NT2/D1 (cell line): ENCODE measurements around the gene MBD4.

Experiments used
- YY1 ChIP-seq: IDR thresholded peaks from 2 replicates; pipeline ENCODE4 v1.6.1; 2011; ENCODE audit not compliant: insufficient read length, insufficient read depth
- ZNF274 ChIP-seq: IDR thresholded peaks from 2 replicates; pipeline ENCODE4 v1.6.1; 2011; ENCODE audit warnings: mild to moderate bottlenecking, low read depth, low read length

DNA sequence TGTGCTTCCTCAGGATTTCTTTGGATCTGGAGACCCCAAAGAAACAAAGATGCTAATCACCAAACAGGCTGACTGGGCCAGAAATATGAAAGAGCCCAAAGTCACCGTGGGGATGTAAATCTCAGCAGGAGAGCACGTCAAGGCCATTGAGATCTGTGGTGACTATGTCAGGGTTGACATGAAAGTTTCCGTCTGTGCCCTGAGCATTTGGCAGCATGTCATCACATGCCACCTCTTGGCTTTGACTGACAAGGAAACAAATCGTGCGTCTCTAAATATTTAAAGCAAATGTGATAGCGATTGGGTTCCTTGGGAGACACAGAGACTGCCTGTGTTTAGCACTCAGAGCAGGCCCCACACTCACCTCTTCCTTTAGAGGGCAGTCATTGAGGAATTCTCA is 46.5 kb downstream of the MBD4 start:
- TF ChIP-seq ZNF274 (no peak), YY1 (no peak)
